ENCODE measurements around the gene PLEKHM3. TPM values are rescaled to one million over a fixed set of nuclear protein-coding genes. Genes with fewer than 3 reads are reported as not detected.

The PLEKHM3 gene
- total and polyA plus RNA-seq, 2 experiments from 2014 or later, result 3.9 to 8.8 TPM

GRCh38 chr2:207835805-207836204, 189.5 kb downstream of the PLEKHM3 start:
- H3K27ac Mint-ChIP-seq, result no peak overlapping the region
- Histone ChIP-seq H3K36me3 (ENCODE audit: insufficient read depth) (no peaks in the 10 kb centered on the region), H3K9me2 (ENCODE audit: insufficient read depth) (no peaks in the 10 kb centered on the region; the same call in 1 of the 2 replicates), H4K20me1 (replicated peaks; ENCODE audit: insufficient read depth) (no peaks in the 10 kb centered on the region), H2AFZ (no peak overlapping the region), H3K27ac (ENCODE audit: low read depth) (no peak overlapping the region; the same call in 1 of the 2 replicates), H3K79me2 (replicated peaks; ENCODE audit: insufficient read depth) (no peaks in the 10 kb centered on the region), H3K4me2 (no peak overlapping the region), H3F3A (replicated peaks; ENCODE audit: low read depth) (no peaks in the 10 kb centered on the region; the same call in 1 of the 2 replicates), H3K4me1 (ENCODE audit: insufficient read depth) (peaks cover 35% of the 10 kb centered on the region), H3K4me3 (no peak overlapping the region), H3K27me3 (ENCODE audit: insufficient read depth) (no peaks in the 10 kb centered on the region)
- DNase-seq (ENCODE audit: low spot score) (no peak), ATAC-seq (no peak)
- H3K36me3 Mint-ChIP-seq (ENCODE audit: low read depth), result no peaks in the 10 kb centered on the region
- no peaks in the 10 kb centered on the region for H3K9me3 Mint-ChIP-seq
- peaks cover 31% of the 10 kb centered on the region for H3K4me1 Mint-ChIP-seq
- peaks cover 2% of the 10 kb centered on the region for H3K27me3 Mint-ChIP-seq (ENCODE audit: insufficient read depth, low read depth, poor library complexity)
- no peak overlapping the region for H3K4me3 Mint-ChIP-seq
- TF ChIP-seq POLR2AphosphoS5 (IDR thresholded peaks at IDR 0.05; ENCODE audit: low read depth) (no peak), ZNF114 (CRISPR knock-in tag; IDR thresholded peaks at IDR 0.05) (no peak), ZNF331 (CRISPR knock-in tag; IDR thresholded peaks at IDR 0.05; ENCODE audit: low read depth) (no peak)

- Histone ChIP-seq H3K9me2 (ENCODE audit: insufficient read depth) (no peaks in the 10 kb centered on the region; the same call in 1 of the 2 replicates), H2AFZ (no peak overlapping the region), H3K36me3 (ENCODE audit: insufficient read depth) (no peaks in the 10 kb centered on the region), H3K27ac (ENCODE audit: low read depth) (no peak overlapping the region), H3K27me3 (ENCODE audit: insufficient read depth) (no peaks in the 10 kb centered on the region), H4K20me1 (replicated peaks; ENCODE audit: insufficient read depth) (no peaks in the 10 kb centered on the region), H3K4me2 (no peak overlapping the region), H3K4me3 (no peak overlapping the region), H3F3A (replicated peaks; ENCODE audit: low read depth) (no peaks in the 10 kb centered on the region), H3K79me2 (replicated peaks; ENCODE audit: insufficient read depth) (no peaks in the 10 kb centered on the region), H3K4me1 (ENCODE audit: insufficient read depth) (peaks cover 22% of the 10 kb centered on the region)
- DNase-seq (ENCODE audit: low spot score) (no peak), ATAC-seq (no peak)
- no peaks in the 10 kb centered on the region for H3K9me3 Mint-ChIP-seq
- H3K36me3 Mint-ChIP-seq (ENCODE audit: low read depth), result no peaks in the 10 kb centered on the region
- H3K27ac Mint-ChIP-seq, result no peak overlapping the region
- H3K27me3 Mint-ChIP-seq (ENCODE audit: insufficient read depth, low read depth, poor library complexity), result peaks cover 5% of the 10 kb centered on the region
- H3K4me3 Mint-ChIP-seq, result no peak overlapping the region
- H3K4me1 Mint-ChIP-seq, result peaks cover 24% of the 10 kb centered on the region
- no peak for TF ChIP-seq NANOG (IDR thresholded peaks at IDR 0.05; ENCODE audit: borderline replicate concordance)
- no peak for TF ChIP-seq CREB1 (CRISPR knock-in tag; IDR thresholded peaks at IDR 0.05; ENCODE audit: low read depth)
- TF ChIP-seq EZH2 (IDR thresholded peaks at IDR 0.05; ENCODE audit: low read depth, unreplicated experiment), result no peak
Measured at GRCh38 chr2:207833251-207833751, 192.0 kb downstream of the PLEKHM3 start.

- no peaks in the 10 kb centered on the region for H4K20me1 ChIP-seq (replicated peaks; ENCODE audit: insufficient read depth)
- no peaks in the 10 kb centered on the region for H3F3A ChIP-seq (replicated peaks; ENCODE audit: low read depth)
- H3K27me3 Mint-ChIP-seq (ENCODE audit: insufficient read depth, low read depth, poor library complexity), result peaks cover 6% of the 10 kb centered on the region
- no peak overlapping the region for H3K4me3 Mint-ChIP-seq
- no peak overlapping the region for H3K27ac ChIP-seq (ENCODE audit: low read depth)
- H3K9me2 ChIP-seq (ENCODE audit: insufficient read depth), result no peaks in the 10 kb centered on the region; the same call in 1 of the 2 replicates
- no peak overlapping the region for H2AFZ ChIP-seq
- H3K9me3 Mint-ChIP-seq, result no peaks in the 10 kb centered on the region
- no peak overlapping the region for H3K27ac Mint-ChIP-seq
- no peak for DNase-seq (ENCODE audit: low spot score)
- H3K79me2 ChIP-seq (replicated peaks; ENCODE audit: insufficient read depth), result no peaks in the 10 kb centered on the region
- H3K4me1 Mint-ChIP-seq, result peaks cover 17% of the 10 kb centered on the region
- no peak overlapping the region for H3K4me2 ChIP-seq
- no peak overlapping the region for H3K4me3 ChIP-seq
- H3K4me1 ChIP-seq (ENCODE audit: insufficient read depth), result peaks cover 8% of the 10 kb centered on the region
- no peak for ATAC-seq
- H3K27me3 ChIP-seq (ENCODE audit: insufficient read depth), result no peaks in the 10 kb centered on the region
- H3K36me3 Mint-ChIP-seq (ENCODE audit: low read depth), result no peaks in the 10 kb centered on the region
- H3K36me3 ChIP-seq (ENCODE audit: insufficient read depth), result no peaks in the 10 kb centered on the region
- no peak for TF ChIP-seq CTCF (conservative IDR thresholded peaks at IDR 0.05; ENCODE audit: low read depth in 2 of 2)
- no peak for TF ChIP-seq POLR2AphosphoS5 (IDR thresholded peaks at IDR 0.05; ENCODE audit: low read depth)
- no peak for TF ChIP-seq ETS1 (IDR thresholded peaks at IDR 0.05)
- no peak for TF ChIP-seq ZNF114 (CRISPR knock-in tag; IDR thresholded peaks at IDR 0.05)
- no peak for TF ChIP-seq STAT1 (IDR thresholded peaks at IDR 0.05; ENCODE audit: unreplicated experiment)
- no peak for TF ChIP-seq NANOG (IDR thresholded peaks at IDR 0.05; ENCODE audit: borderline replicate concordance)
Measured at GRCh38 chr2:207831584-207832248, 193.6 kb downstream of the PLEKHM3 start.

Measured in GM23338 (cell line).